SK-N-SH treated with all-trans-retinoic acid at 6 μM for 48 hours (cell line): ENCODE data around the gene ANTXR2.

Experiments
- ATAC-seq: fragments of 200-7000 bp; cut with Tn5 transposase; 3 replicates; pipeline ENCODE4 v1.9.1; 2020; ENCODE audit warnings: mild to moderate bottlenecking, moderate library complexity
- BACH2 ChIP-seq: fragments of 250-450 bp; sonication (Bioruptor Pico); IDR thresholded peaks from 2 replicates; pipeline ENCODE4 v1.9.0; 2021; ENCODE audit warnings: mild to moderate bottlenecking, borderline replicate concordance
- CSDC2 ChIP-seq: fragments of 250-450 bp; sonication (Bioruptor Pico); IDR thresholded peaks from 2 replicates; pipeline ENCODE4 v1.5.0; 2020; ENCODE audit warnings: mild to moderate bottlenecking, moderate library complexity
- GLIS3 ChIP-seq: fragments of 250-450 bp; sonication (Bioruptor Pico); IDR thresholded peaks from 2 replicates; pipeline ENCODE4 v1.5.0; 2020; ENCODE audit warnings: mild to moderate bottlenecking, moderate library complexity
- RARB ChIP-seq: fragments of 250-450 bp; sonication (Bioruptor Pico); IDR thresholded peaks from 2 replicates; pipeline ENCODE4 v1.8.0; 2021; ENCODE audit warnings: mild to moderate bottlenecking, moderate library complexity
- SNAI2 ChIP-seq: fragments of 250-450 bp; sonication (Bioruptor Pico); IDR thresholded peaks from 2 replicates; pipeline ENCODE4 v1.5.0; 2020; ENCODE audit warnings: mild to moderate bottlenecking, moderate library complexity
- TOX ChIP-seq: fragments of 250-450 bp; sonication (Bioruptor Pico); IDR thresholded peaks from 2 replicates; pipeline ENCODE4 v1.8.0; 2021; ENCODE audit warnings: mild to moderate bottlenecking, moderate library complexity, borderline replicate concordance
- ZFP3 ChIP-seq: fragments of 250-450 bp; sonication (Bioruptor Pico); IDR thresholded peaks from 2 replicates; pipeline ENCODE4 v1.5.0; 2020; ENCODE audit warnings: mild to moderate bottlenecking, moderate library complexity
- ZFP30 ChIP-seq: fragments of 450-650 bp; formaldehyde crosslinking; IDR thresholded peaks from 2 replicates; pipeline ENCODE4 v1.5.0; 2022; ENCODE audit warnings: mild to moderate bottlenecking, moderate library complexity
- ZNF565 ChIP-seq: fragments of 450-650 bp; formaldehyde crosslinking; conservative IDR thresholded peaks from 2 replicates; pipeline ENCODE4 v1.5.0; 2020; ENCODE audit warnings: low read depth, mild to moderate bottlenecking, moderate library complexity
- ZNF70 ChIP-seq: fragments of 450-650 bp; formaldehyde crosslinking; IDR thresholded peaks from 2 replicates; pipeline ENCODE4 v1.5.0; 2020; ENCODE audit warnings: mild to moderate bottlenecking, moderate library complexity
- ZNF8 ChIP-seq: fragments of 450-650 bp; formaldehyde crosslinking; IDR thresholded peaks from 2 replicates; pipeline ENCODE4 v1.5.0; 2020; ENCODE audit warnings: mild to moderate bottlenecking, moderate library complexity
- TF ChIP-seq, protein P1 (sequence below): fragments of 250-450 bp; sonication (Bioruptor Pico); IDR thresholded peaks from 2 replicates; pipeline ENCODE4 v1.5.0; 2020; ENCODE audit warnings: mild to moderate bottlenecking, moderate library complexity
- TF ChIP-seq, protein P2 (sequence below): fragments of 250-450 bp; sonication (Bioruptor Pico); IDR thresholded peaks from 2 replicates; pipeline ENCODE4 v1.8.0; 2020; ENCODE audit warnings: mild to moderate bottlenecking, moderate library complexity, borderline replicate concordance
- TF ChIP-seq, protein P3 (sequence below): fragments of 250-450 bp; sonication (Bioruptor Pico); IDR thresholded peaks from 2 replicates; pipeline ENCODE4 v1.5.1; 2021; ENCODE audit warnings: mild to moderate bottlenecking, moderate library complexity

Gene ANTXR2

DNA sequence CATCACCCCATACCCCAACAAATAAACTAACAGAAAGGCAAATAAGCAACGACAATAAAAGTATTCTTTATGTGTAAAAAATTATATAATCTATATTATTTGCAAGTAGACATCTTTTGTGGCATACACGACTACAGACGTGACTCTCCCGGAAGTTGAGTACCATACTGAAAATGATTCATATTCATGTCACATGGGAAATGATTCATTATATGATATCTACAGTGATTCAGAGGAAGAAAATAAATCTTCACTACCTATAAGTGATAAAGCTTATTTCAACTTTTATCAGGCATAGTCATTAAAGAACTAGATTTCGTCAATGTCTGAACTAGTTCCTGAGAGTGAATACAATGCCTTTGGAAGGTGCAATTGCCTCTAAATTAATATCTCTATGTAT, 4.6 kb upstream of the ANTXR2 start:
- ATAC-seq: no peak
- TF ChIP-seq ZNF70 (CRISPR knock-in tag) (no peak), ZNF8 (CRISPR knock-in tag) (no peak), RARB (no peak), TOX (CRISPR knock-in tag) (no peak), CSDC2 (CRISPR knock-in tag) (no peak), SNAI2 (CRISPR knock-in tag) (no peak)
- TF ChIP-seq, protein P1, sequence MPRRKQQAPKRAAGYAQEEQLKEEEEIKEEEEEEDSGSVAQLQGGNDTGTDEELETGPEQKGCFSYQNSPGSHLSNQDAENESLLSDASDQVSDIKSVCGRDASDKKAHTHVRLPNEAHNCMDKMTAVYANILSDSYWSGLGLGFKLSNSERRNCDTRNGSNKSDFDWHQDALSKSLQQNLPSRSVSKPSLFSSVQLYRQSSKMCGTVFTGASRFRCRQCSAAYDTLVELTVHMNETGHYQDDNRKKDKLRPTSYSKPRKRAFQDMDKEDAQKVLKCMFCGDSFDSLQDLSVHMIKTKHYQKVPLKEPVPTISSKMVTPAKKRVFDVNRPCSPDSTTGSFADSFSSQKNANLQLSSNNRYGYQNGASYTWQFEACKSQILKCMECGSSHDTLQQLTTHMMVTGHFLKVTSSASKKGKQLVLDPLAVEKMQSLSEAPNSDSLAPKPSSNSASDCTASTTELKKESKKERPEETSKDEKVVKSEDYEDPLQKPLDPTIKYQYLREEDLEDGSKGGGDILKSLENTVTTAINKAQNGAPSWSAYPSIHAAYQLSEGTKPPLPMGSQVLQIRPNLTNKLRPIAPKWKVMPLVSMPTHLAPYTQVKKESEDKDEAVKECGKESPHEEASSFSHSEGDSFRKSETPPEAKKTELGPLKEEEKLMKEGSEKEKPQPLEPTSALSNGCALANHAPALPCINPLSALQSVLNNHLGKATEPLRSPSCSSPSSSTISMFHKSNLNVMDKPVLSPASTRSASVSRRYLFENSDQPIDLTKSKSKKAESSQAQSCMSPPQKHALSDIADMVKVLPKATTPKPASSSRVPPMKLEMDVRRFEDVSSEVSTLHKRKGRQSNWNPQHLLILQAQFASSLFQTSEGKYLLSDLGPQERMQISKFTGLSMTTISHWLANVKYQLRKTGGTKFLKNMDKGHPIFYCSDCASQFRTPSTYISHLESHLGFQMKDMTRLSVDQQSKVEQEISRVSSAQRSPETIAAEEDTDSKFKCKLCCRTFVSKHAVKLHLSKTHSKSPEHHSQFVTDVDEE (CRISPR knock-in tag): no peak
- TF ChIP-seq, protein P2, sequence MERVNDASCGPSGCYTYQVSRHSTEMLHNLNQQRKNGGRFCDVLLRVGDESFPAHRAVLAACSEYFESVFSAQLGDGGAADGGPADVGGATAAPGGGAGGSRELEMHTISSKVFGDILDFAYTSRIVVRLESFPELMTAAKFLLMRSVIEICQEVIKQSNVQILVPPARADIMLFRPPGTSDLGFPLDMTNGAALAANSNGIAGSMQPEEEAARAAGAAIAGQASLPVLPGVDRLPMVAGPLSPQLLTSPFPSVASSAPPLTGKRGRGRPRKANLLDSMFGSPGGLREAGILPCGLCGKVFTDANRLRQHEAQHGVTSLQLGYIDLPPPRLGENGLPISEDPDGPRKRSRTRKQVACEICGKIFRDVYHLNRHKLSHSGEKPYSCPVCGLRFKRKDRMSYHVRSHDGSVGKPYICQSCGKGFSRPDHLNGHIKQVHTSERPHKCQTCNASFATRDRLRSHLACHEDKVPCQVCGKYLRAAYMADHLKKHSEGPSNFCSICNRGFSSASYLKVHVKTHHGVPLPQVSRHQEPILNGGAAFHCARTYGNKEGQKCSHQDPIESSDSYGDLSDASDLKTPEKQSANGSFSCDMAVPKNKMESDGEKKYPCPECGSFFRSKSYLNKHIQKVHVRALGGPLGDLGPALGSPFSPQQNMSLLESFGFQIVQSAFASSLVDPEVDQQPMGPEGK: no peak

DNA sequence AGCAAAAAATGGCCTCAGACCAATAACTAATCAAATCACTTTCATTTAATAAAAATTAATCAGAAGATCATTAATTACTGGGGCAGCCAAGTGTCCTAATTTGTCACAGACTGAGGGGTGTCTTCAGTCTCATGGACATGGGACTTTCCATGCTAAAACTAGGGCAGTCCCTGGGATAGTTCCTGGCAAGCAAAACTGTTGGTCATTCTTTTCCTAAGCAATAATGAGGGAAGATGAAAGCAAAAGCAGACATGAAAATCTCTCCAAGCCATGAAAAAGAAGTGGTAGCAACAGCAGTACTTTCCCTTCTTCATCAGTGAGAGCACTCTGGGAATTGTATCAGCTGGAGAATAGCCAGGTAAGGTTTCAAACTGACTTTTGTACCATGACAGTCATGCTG, 3.7 kb upstream of the ANTXR2 start:
- no peak for TF ChIP-seq BACH2 (CRISPR knock-in tag)
- TF ChIP-seq, protein P3, sequence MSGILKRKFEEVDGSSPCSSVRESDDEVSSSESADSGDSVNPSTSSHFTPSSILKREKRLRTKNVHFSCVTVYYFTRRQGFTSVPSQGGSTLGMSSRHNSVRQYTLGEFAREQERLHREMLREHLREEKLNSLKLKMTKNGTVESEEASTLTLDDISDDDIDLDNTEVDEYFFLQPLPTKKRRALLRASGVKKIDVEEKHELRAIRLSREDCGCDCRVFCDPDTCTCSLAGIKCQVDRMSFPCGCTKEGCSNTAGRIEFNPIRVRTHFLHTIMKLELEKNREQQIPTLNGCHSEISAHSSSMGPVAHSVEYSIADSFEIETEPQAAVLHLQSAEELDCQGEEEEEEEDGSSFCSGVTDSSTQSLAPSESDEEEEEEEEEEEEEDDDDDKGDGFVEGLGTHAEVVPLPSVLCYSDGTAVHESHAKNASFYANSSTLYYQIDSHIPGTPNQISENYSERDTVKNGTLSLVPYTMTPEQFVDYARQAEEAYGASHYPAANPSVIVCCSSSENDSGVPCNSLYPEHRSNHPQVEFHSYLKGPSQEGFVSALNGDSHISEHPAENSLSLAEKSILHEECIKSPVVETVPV (CRISPR knock-in tag): no peak
- TF ChIP-seq ZFP30: no peak
- TF ChIP-seq TOX (CRISPR knock-in tag): no peak
- no peak for ATAC-seq

DNA sequence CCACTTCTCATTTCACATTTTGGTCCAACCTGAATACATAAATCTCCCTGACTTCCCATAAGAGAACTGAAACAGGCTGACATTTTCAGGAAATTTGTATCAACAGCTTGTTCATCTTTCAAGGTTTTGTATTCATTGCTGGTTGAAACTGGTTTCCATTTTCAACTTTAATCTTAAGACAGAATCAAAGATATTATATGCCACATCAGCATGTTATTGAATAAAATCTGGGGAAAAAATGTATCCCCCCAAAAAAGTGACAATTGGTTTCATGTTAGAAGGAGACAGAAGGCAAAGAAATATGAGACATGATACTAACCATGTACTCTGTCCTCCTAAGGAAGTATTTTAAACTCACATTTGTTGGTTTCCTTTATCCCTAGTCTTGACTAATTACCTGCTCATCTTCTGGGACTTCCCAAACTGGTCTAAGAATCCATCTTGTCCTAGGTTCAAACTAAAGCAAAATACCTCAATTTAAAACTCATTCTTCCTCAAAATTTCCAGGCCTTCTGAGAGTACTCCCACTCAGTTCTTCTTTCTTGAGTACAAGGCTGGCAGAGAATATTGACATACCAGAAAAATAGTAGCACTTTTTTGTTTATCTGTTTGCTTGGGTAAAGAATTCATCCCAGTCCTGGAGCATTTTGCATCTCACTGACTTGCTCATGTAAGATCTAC, 3.1 kb upstream of the ANTXR2 start:
- TF ChIP-seq GLIS3 (CRISPR knock-in tag) (no peak), RARB (no peak), ZFP3 (no peak), CSDC2 (CRISPR knock-in tag) (no peak), ZNF565 (CRISPR knock-in tag) (no peak), ZNF8 (CRISPR knock-in tag) (no peak)
- TF ChIP-seq, protein P1 (CRISPR knock-in tag): no peak
- TF ChIP-seq, protein P2: no peak
- TF ChIP-seq, protein P3 (CRISPR knock-in tag): no peak
- no peak for ATAC-seq
